CD4-positive, alpha-beta T cell (primary cell): Measurements from ENCODE around the gene CC2D2A. TPM values are rescaled to one million over a fixed set of nuclear protein-coding genes. Genes with fewer than 3 reads are reported as not detected.

Experiments
- ATAC-seq: fragments of 200-7000 bp; cut with Tn5 transposase; one replicate; pipeline ENCODE4 v1.10.0; 2022; ENCODE audit warnings: mild to moderate bottlenecking; ENCODE audit not compliant: poor library complexity
- CTCF ChIA-PET: fragments of 350-600 bp; sonication (Branson Sonifier 250); formaldehyde crosslinking; loops from one replicate; lab custom pipeline; 2021; ENCODE audit warnings: antibody characterized with exemption, inconsistent platforms; lab: Charles Lee
- POLR2A ChIA-PET: fragments of 350-600 bp; sonication (Branson Sonifier 250); formaldehyde crosslinking; loops from one replicate; lab custom pipeline; 2021; ENCODE audit warnings: antibody characterized with exemption, inconsistent platforms; lab: Charles Lee
- DNase-seq, 14 experiments: peaks; one replicate each; pipeline ENCODE4 v3.0.0-alpha.2; 2013 to 2020; ENCODE audit warnings: mixed read lengths in 2 of 14
- H3K27ac ChIP-seq, 2 donors: one replicate each; pipeline versions ENCODE4 v1.5.1 to v1.7.0; 2013; ENCODE audit warnings: low read length in 2 of 2, low read depth in 1 of 2, mild to moderate bottlenecking in 1 of 2
- H3K27me3 ChIP-seq, 2 experiments: 1 replicate in 1 of 2; 2 replicates in 1 of 2; pipeline versions ENCODE4 v1.6.1 to v1.7.0; 2013; ENCODE audit warnings: low read length in 2 of 2, control low read depth in 1 of 2, mild to moderate bottlenecking in 1 of 2, moderate library complexity in 1 of 2; ENCODE audit not compliant: insufficient read depth in 2 of 2, control insufficient read depth in 1 of 2
- H3K36me3 ChIP-seq: one replicate; pipeline ENCODE4 v1.6.1; 2013; ENCODE audit warnings: low read length, control low read depth; ENCODE audit not compliant: insufficient read depth
- H3K4me1 ChIP-seq: one replicate; pipeline ENCODE4 v1.6.1; 2013; ENCODE audit warnings: low read length, control low read depth; ENCODE audit not compliant: insufficient read depth
- H3K4me3 ChIP-seq: one replicate; pipeline ENCODE4 v1.5.1; 2013; ENCODE audit warnings: mild to moderate bottlenecking, low read length, moderate library complexity
- H3K9me3 ChIP-seq, 2 experiments: 1 replicate in 1 of 2; 2 replicates in 1 of 2; pipeline versions ENCODE4 v1.6.1 to v1.7.0; 2013; ENCODE audit warnings: low read length in 2 of 2, mild to moderate bottlenecking in 2 of 2, control low read depth in 1 of 2, moderate library complexity in 1 of 2; ENCODE audit not compliant: control insufficient read depth in 1 of 2, insufficient read depth in 1 of 2
- H3K27ac Mint-ChIP-seq: one replicate; pipeline ENCODE4 v1.8.0; 2020; ENCODE audit warnings: mixed read lengths
- H3K27me3 Mint-ChIP-seq: one replicate; pipeline ENCODE4 v1.8.0; 2021; ENCODE audit warnings: mixed read lengths
- H3K36me3 Mint-ChIP-seq: one replicate; pipeline ENCODE4 v1.8.0; 2021; ENCODE audit warnings: low read depth, mixed read lengths
- H3K4me1 Mint-ChIP-seq: one replicate; pipeline ENCODE4 v1.8.0; 2021; ENCODE audit warnings: low read depth, mixed read lengths
- H3K4me3 Mint-ChIP-seq: one replicate; pipeline ENCODE4 v1.8.0; 2020; ENCODE audit warnings: mild to moderate bottlenecking, mixed read lengths
- H3K9me3 Mint-ChIP-seq: one replicate; pipeline ENCODE4 v1.8.0; 2020; ENCODE audit warnings: mixed read lengths
- intact Hi-C, 2 experiments: fragments of 100-400 bp; cut with DNase I in 1 of 2; cut with micrococcal nuclease in 1 of 2; formaldehyde crosslinking; loops; one replicate each; pipeline versions ENCODE4 v1.15.1 to v1.9.0; 2023 to 2025; cut with DNase I, micrococcal nuclease
- total RNA-seq, 174 experiments: library from RNA in 2 of 174; stranded (reverse) in 2 of 174; gene quantifications; one replicate each; pipeline ENCODE4 v1.2.3 and lab custom pipeline; 2021 to 2026
- TF ChIP-seq, protein P1 (sequence below): fragments of 200-600 bp; IDR thresholded peaks from one replicate; pipeline ENCODE4 v1.8.0; 2022; ENCODE audit warnings: antibody characterized with exemption, mild to moderate bottlenecking

CC2D2A gene
- total RNA-seq, 2 experiments from 2014 or later, result not detected

DNA sequence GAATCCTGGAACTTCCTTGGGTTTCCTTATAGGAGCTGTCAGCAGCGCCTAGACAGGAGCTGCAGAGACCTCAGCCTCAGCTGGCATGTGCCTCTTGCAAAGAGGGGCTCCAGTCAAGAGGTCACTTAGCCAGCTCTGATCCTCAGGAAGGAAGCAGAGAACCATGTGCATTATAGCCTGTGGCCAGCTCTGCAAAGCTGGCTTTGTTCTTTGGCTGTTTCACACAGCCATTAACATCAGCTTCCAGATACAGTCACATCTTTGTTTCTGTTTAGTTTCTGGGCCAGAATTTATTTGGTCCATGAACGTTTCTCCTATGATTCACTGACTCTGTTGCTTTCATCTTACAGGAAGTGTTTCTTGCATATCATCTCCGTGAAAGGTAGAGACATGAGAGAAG lies 92.4 kb downstream of the CC2D2A start:
- no peak overlapping the region for H3K27ac Mint-ChIP-seq
- no peak overlapping the region for H3K4me3 Mint-ChIP-seq

DNA sequence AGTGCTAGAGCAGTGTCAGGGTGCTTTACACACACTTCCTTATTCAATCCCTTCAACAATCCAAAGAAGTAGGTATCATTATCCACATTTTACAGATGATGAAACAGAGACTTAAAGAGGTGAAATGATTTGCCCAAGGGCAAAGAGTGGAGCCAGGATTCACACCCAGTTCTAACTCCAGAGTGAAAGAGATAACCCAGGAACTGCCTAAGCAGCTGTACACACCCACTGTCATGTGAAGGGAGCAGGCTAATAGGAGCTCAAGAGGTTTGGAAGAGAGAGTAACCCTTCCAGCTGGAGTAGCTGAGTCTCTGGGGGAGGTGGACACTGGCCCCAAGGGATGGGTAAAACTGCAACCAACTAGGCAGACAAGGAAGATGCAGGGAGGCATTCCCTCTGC lies 92.9 kb downstream of the CC2D2A start:
- no peak for DNase-seq
- intact Hi-C loops, result no loop called here
- no peaks in the 10 kb centered on the region for H3K4me1 Mint-ChIP-seq
- no peaks in the 10 kb centered on the region for H3K27me3 Mint-ChIP-seq
- H3K9me3 ChIP-seq, result no peaks in the 10 kb centered on the region
- TF ChIP-seq, protein P1, sequence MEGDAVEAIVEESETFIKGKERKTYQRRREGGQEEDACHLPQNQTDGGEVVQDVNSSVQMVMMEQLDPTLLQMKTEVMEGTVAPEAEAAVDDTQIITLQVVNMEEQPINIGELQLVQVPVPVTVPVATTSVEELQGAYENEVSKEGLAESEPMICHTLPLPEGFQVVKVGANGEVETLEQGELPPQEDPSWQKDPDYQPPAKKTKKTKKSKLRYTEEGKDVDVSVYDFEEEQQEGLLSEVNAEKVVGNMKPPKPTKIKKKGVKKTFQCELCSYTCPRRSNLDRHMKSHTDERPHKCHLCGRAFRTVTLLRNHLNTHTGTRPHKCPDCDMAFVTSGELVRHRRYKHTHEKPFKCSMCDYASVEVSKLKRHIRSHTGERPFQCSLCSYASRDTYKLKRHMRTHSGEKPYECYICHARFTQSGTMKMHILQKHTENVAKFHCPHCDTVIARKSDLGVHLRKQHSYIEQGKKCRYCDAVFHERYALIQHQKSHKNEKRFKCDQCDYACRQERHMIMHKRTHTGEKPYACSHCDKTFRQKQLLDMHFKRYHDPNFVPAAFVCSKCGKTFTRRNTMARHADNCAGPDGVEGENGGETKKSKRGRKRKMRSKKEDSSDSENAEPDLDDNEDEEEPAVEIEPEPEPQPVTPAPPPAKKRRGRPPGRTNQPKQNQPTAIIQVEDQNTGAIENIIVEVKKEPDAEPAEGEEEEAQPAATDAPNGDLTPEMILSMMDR, result no peak
- no peak for ATAC-seq
- H3K27ac ChIP-seq, result no peak overlapping the region
- no peaks in the 10 kb centered on the region for H3K4me1 ChIP-seq
- no peak overlapping the region for H3K4me3 Mint-ChIP-seq
- no peaks in the 10 kb centered on the region for H3K27me3 ChIP-seq
- CTCF ChIA-PET, result no interaction called here
- H3K9me3 Mint-ChIP-seq, result no peaks in the 10 kb centered on the region
- POLR2A ChIA-PET, result no interaction called here
- no peak overlapping the region for H3K4me3 ChIP-seq
- peaks cover 3% of the 10 kb centered on the region for H3K36me3 ChIP-seq
- no peak overlapping the region for H3K27ac Mint-ChIP-seq
- H3K36me3 Mint-ChIP-seq, result peaks cover 55% of the 10 kb centered on the region

More for the DNA sequence above, 92.4 kb downstream of the CC2D2A start:
- ATAC-seq (no peak), DNase-seq (no peak)
- Histone ChIP-seq H3K4me3 (no peak overlapping the region), H3K9me3 (no peaks in the 10 kb centered on the region), H3K27me3 (no peaks in the 10 kb centered on the region), H3K4me1 (no peaks in the 10 kb centered on the region), H3K27ac (no peak overlapping the region), H3K36me3 (peaks cover 3% of the 10 kb centered on the region)
- H3K4me1 Mint-ChIP-seq, result no peaks in the 10 kb centered on the region
- TF ChIP-seq, protein P1, result no peak
- ChIA-PET CTCF (no interaction called here), POLR2A (no interaction called here)
- peaks cover 50% of the 10 kb centered on the region for H3K36me3 Mint-ChIP-seq
- H3K27me3 Mint-ChIP-seq, result no peaks in the 10 kb centered on the region
- H3K9me3 Mint-ChIP-seq, result no peaks in the 10 kb centered on the region
- intact Hi-C loops, result no loop called here

DNA sequence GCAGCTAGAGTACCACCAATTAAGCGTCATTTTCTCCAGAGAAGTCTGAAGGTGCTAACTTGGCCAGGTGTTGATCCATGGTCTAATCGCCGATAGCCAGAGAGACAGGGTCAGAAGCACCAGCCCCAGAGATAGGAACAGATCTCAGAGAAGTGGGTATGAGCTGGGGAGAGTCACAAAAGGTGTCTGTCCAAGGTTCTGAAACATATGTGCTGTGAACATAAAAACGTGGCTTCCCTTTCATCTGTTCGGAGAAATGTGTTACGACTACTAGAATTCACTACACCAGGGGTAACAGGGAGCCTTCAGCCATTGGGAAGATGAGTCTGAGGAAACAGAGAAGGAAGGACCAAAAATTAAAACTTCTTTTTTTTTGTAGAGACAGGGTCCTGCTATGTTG lies 94.2 kb downstream of the CC2D2A start:
- H3K9me3 Mint-ChIP-seq, result no peaks in the 10 kb centered on the region
- no peaks in the 10 kb centered on the region for H3K4me1 Mint-ChIP-seq
- ATAC-seq, result no peak
- Histone ChIP-seq H3K4me1 (no peaks in the 10 kb centered on the region), H3K4me3 (no peak overlapping the region), H3K27me3 (no peaks in the 10 kb centered on the region), H3K36me3 (peaks cover 3% of the 10 kb centered on the region), H3K27ac (no peak overlapping the region), H3K9me3 (no peaks in the 10 kb centered on the region)
- peaks cover 67% of the 10 kb centered on the region for H3K36me3 Mint-ChIP-seq
- POLR2A ChIA-PET, result no interaction called here
- DNase-seq, result no peak
- CTCF ChIA-PET, result no interaction called here
- TF ChIP-seq, protein P1, result no peak
- H3K27ac Mint-ChIP-seq, result no peak overlapping the region
- no peak overlapping the region for H3K4me3 Mint-ChIP-seq
- H3K27me3 Mint-ChIP-seq, result no peaks in the 10 kb centered on the region
- intact Hi-C loops, result no loop called here
